ENCODE results near the gene RAB11FIP3.

DNA sequence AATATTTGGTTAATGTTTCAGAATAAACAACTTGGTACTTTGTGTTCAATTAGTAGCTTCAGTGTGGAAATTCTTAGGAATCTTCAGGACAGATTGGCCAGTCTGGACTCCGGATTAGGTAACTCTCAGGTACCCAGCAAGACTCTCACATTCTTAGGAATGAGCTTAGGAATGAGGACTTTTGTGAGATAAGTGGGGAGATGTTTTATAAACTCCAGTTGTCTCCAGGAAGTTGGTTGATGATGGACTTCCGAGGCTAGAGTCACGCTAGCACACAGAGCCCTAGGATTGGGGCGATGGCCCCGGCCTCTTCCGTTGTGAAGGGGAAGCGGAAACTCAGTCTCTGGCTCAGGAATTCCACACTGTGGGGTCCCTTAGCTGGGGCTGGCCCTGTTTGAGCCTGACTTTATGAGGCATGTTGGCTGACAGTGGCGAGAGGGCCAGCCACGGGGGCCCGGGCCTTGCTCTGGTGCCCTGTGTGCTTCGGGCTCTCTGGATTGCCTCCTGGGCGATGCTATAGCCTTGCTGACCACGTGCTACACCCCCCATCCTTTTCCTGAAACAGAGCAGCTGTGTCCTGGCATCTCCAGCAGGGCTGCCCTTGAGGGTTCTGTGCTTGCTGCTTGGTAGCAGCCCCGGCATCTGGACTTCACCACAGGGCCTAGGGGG is 32.4 kb downstream of the RAB11FIP3 start:
- TF ChIP-seq GATA2 (IDR thresholded peaks at IDR 0.05; ENCODE audit: low read depth, low read length) (no peak), GATA3 (IDR thresholded peaks at IDR 0.05; ENCODE audit: low read depth, low read length) (no peak)
